Measurements from ENCODE around the gene PRKAB1.

PRKAB1 gene

DNA sequence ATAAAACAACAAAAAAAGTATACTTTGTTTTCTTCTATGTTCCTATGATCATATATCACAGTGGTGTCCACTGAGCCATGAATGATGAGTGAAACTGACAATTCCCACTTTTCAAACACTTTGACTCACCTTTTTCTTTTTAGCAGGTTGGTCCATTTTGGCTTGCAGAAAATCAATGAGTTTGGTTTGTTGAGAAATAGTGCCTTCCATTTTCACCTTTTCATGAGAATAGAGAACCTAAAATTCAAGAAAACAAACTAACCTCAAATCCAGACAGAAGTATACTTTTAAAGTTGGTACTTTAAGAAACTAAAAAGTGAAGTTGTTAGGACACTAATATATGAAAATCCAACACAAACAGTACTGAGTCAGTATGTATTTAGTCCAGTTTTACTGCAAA is 52.4 kb downstream of the PRKAB1 start:
- ChIA-PET CTCF (no interaction called here), POLR2A (no interaction called here)
- Histone ChIP-seq H3K4me1 (ENCODE audit: control extremely low read depth in 1 of 4, control insufficient read depth in 4 of 4, insufficient read depth in 4 of 4, low read length in 3 of 4) (no peaks in the 10 kb centered on the region), H3K9me3 (ENCODE audit: control extremely low read depth in 1 of 5, control insufficient read depth in 4 of 5, insufficient read depth in 2 of 5, low read depth in 1 of 5, low read length in 4 of 5) (peaks cover 0 to 1% (median 0%) of the 10 kb centered on the region in 5 experiments), H3K36me3 (ENCODE audit: control insufficient read depth in 4 of 4, insufficient read depth in 4 of 4, low read length in 3 of 4) (peaks cover 0 to 39% (median 15%) of the 10 kb centered on the region in 4 experiments), H3K27me3 (replicated peaks in 2 of 5; ENCODE audit: control insufficient read depth in 4 of 5, insufficient read depth in 5 of 5, low read length in 4 of 5) (no peaks in the 10 kb centered on the region), H3K4me3 (ENCODE audit: control insufficient read depth in 1 of 7, extremely low read depth in 1 of 7, insufficient read depth in 4 of 7, low read depth in 2 of 7, low read length in 6 of 7) (no peak overlapping the region), H3K27ac (ENCODE audit: insufficient read depth in 1 of 2, low read depth in 1 of 2, low read length in 2 of 2, poor library complexity in 1 of 2, severe bottlenecking in 2 of 2) (no peak overlapping the region)
- DNase-seq: no peak

DNA sequence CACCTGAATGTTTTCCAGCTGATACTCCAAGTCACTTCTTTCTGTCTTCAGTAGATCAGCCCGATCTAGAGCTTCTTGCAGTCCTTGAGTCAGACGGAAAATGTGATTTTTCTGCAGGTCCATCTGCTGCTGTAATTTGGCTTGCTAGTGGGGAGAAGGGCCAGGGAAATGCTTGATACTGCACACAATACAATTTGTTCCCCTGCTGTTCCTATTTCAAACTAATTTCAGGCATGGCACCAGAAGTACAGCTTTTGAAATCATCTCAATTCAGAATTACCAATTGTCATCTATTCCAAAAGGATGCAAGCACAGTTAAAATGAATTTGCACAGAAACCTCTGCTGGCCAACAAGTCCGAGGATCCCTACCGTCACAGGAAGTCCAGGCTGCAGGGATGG is 53.4 kb downstream of the PRKAB1 start:
- WGBS (ENCODE audit: insufficient coverage): 97% methylated on average over 3 of the region's 4 CpGs
- Histone ChIP-seq H3K4me1 (ENCODE audit: control extremely low read depth in 1 of 4, control insufficient read depth in 4 of 4, insufficient read depth in 4 of 4, low read length in 3 of 4) (no peaks in the 10 kb centered on the region), H3K36me3 (ENCODE audit: control insufficient read depth in 4 of 4, insufficient read depth in 4 of 4, low read length in 3 of 4) (peaks cover 0 to 37% (median 11%) of the 10 kb centered on the region in 4 experiments), H3K4me3 (ENCODE audit: control insufficient read depth in 1 of 7, extremely low read depth in 1 of 7, insufficient read depth in 4 of 7, low read depth in 2 of 7, low read length in 6 of 7) (no peak overlapping the region), H3K27me3 (replicated peaks in 2 of 5; ENCODE audit: control insufficient read depth in 4 of 5, insufficient read depth in 5 of 5, low read length in 4 of 5) (no peaks in the 10 kb centered on the region), H3K9me3 (ENCODE audit: control extremely low read depth in 1 of 5, control insufficient read depth in 4 of 5, insufficient read depth in 2 of 5, low read depth in 1 of 5, low read length in 4 of 5) (no peaks in the 10 kb centered on the region), H3K27ac (ENCODE audit: insufficient read depth in 1 of 2, low read depth in 1 of 2, low read length in 2 of 2, poor library complexity in 1 of 2, severe bottlenecking in 2 of 2) (no peak overlapping the region)
- ChIA-PET POLR2A (no interaction called here), CTCF (no interaction called here)
- DNase-seq: no peak

DNA sequence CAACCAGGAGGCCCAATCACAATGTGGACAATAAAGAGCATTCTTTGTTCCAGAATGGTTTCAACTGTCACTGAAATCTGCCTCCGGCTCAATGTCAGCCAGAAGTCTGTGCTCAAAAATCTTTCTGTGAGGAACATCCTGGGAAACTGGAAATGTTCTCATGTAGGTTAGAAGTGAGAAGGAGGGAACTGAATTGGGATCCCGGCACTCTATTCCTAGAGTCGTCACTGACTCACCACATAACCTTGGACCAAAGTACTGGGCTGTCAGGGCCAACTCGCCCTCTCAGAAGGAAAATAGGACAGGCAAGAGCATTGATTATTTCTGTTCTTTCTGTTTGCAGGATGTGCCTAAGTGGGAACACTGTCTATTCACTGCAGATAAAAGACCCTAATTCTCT is 57.6 kb downstream of the PRKAB1 start:
- Histone ChIP-seq H3K36me3 (ENCODE audit: control insufficient read depth in 4 of 4, insufficient read depth in 4 of 4, low read length in 3 of 4) (peaks cover 0 to 36% (median 11%) of the 10 kb centered on the region in 4 experiments), H3K4me1 (ENCODE audit: control extremely low read depth in 1 of 4, control insufficient read depth in 4 of 4, insufficient read depth in 4 of 4, low read length in 3 of 4) (no peaks in the 10 kb centered on the region), H3K27ac (ENCODE audit: insufficient read depth in 1 of 2, low read depth in 1 of 2, low read length in 2 of 2, poor library complexity in 1 of 2, severe bottlenecking in 2 of 2) (no peak overlapping the region), H3K27me3 (replicated peaks in 2 of 5; ENCODE audit: control insufficient read depth in 4 of 5, insufficient read depth in 5 of 5, low read length in 4 of 5) (no peaks in the 10 kb centered on the region), H3K9me3 (ENCODE audit: control extremely low read depth in 1 of 5, control insufficient read depth in 4 of 5, insufficient read depth in 2 of 5, low read depth in 1 of 5, low read length in 4 of 5) (no peaks in the 10 kb centered on the region), H3K4me3 (ENCODE audit: control insufficient read depth in 1 of 7, extremely low read depth in 1 of 7, insufficient read depth in 4 of 7, low read depth in 2 of 7, low read length in 6 of 7) (no peak overlapping the region)
- ChIA-PET POLR2A (no interaction called here), CTCF (no interaction called here)
- whole genome bisulfite sequencing (ENCODE audit: insufficient coverage): 100% methylated on average over 4 of the region's 4 CpGs
- DNase-seq: no peak

DNA sequence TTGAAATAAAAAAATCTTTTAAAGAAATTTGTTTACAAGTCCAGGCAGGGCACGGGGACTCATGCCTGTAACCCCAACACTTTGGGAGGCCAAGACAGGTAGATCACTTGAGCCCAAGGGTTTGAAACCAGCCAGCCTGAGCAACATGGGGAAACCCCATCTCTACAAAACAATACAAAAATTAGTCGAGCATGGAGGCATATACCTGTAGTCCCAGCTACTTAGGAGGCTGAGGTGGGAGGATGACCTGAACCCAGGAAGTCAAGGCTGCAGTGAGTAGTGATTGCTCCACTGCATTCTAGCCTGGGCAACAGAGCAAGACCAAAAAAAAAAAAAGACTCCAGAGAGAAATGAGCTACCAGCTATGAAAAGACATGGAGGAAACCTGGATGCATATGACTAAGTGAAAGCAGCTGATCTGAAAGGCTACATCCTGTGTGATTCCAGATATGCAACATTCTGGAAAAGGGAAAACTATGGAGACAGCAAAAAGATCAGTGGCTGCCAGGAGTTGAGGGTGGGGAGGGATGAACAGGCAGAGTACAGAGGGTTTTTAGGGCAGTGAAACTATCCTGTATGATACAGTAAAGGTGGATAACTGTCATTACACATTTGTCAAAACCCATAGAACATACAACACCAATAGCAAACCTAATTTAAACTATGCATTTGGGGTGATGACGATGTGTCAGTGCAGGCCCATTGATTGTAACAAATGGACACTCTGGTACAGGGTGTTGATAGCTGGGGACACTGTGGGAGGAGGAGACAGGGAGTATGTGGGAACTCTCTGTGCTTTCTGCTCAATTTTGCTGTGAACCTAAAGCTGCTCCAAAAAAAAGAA is 59.9 kb downstream of the PRKAB1 start:
- H3K9me3 ChIP-seq (ENCODE audit: control extremely low read depth in 1 of 5, control insufficient read depth in 4 of 5, insufficient read depth in 2 of 5, low read depth in 1 of 5, low read length in 4 of 5): no peaks in the 10 kb centered on the region
- H3K4me1 ChIP-seq (ENCODE audit: control extremely low read depth in 1 of 4, control insufficient read depth in 4 of 4, insufficient read depth in 4 of 4, low read length in 3 of 4): no peaks in the 10 kb centered on the region
- WGBS (ENCODE audit: insufficient coverage): 100% methylated on average over 1 of the region's 3 CpGs
- H3K4me3 ChIP-seq (ENCODE audit: control insufficient read depth in 1 of 7, extremely low read depth in 1 of 7, insufficient read depth in 4 of 7, low read depth in 2 of 7, low read length in 6 of 7): no peak overlapping the region
- peaks cover 0 to 33% (median 15%) of the 10 kb centered on the region in 4 experiments for H3K36me3 ChIP-seq (ENCODE audit: control insufficient read depth in 4 of 4, insufficient read depth in 4 of 4, low read length in 3 of 4)
- no peak overlapping the region for H3K27ac ChIP-seq (ENCODE audit: insufficient read depth in 1 of 2, low read depth in 1 of 2, low read length in 2 of 2, poor library complexity in 1 of 2, severe bottlenecking in 2 of 2)
- CTCF ChIA-PET: interaction anchor here (0.6 to 1.1 kb wide), 2 partner anchors 28 to 84 kb away, joined by 3 read pairs; no protein-coding TSS in a partner anchor
- DNase-seq: no peak
- H3K27me3 ChIP-seq (replicated peaks in 2 of 5; ENCODE audit: control insufficient read depth in 4 of 5, insufficient read depth in 5 of 5, low read length in 4 of 5): no peaks in the 10 kb centered on the region
- POLR2A ChIA-PET: no interaction called here

DNA sequence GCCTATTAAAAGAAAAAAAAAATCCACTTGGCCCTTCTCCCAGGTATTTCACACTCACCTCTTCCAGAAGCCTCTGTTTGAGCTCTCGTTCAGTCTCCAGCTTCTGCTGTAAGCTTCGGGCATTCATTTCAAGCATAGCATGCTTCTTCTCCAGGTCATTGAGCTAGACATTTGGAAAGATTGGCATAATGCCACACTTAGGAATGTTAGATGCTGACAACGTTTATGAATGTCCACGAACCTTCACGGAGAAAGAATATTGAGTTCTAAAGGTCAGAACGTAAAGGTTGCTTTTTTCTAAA is 60.5 kb downstream of the PRKAB1 start:
- no peak for DNase-seq
- H3K4me1 ChIP-seq (ENCODE audit: control extremely low read depth in 1 of 4, control insufficient read depth in 4 of 4, insufficient read depth in 4 of 4, low read length in 3 of 4): no peaks in the 10 kb centered on the region
- H3K9me3 ChIP-seq (ENCODE audit: control extremely low read depth in 1 of 5, control insufficient read depth in 4 of 5, insufficient read depth in 2 of 5, low read depth in 1 of 5, low read length in 4 of 5): no peaks in the 10 kb centered on the region
- ChIA-PET POLR2A (no interaction called here), CTCF (interaction anchor here (0.6 kb wide), 1 partner anchor 84 kb away, joined by 3 read pairs; no protein-coding TSS in a partner anchor)
- peaks cover 0 to 35% (median 18%) of the 10 kb centered on the region in 4 experiments for H3K36me3 ChIP-seq (ENCODE audit: control insufficient read depth in 4 of 4, insufficient read depth in 4 of 4, low read length in 3 of 4)
- H3K27me3 ChIP-seq (replicated peaks in 2 of 5; ENCODE audit: control insufficient read depth in 4 of 5, insufficient read depth in 5 of 5, low read length in 4 of 5): no peaks in the 10 kb centered on the region
- H3K27ac ChIP-seq (ENCODE audit: insufficient read depth in 1 of 2, low read depth in 1 of 2, low read length in 2 of 2, poor library complexity in 1 of 2, severe bottlenecking in 2 of 2): no peak overlapping the region
- 96% methylated on average over 5 of the region's 6 CpGs for WGBS (ENCODE audit: insufficient coverage)
- H3K4me3 ChIP-seq (ENCODE audit: control insufficient read depth in 1 of 7, extremely low read depth in 1 of 7, insufficient read depth in 4 of 7, low read depth in 2 of 7, low read length in 6 of 7): no peak overlapping the region

DNA sequence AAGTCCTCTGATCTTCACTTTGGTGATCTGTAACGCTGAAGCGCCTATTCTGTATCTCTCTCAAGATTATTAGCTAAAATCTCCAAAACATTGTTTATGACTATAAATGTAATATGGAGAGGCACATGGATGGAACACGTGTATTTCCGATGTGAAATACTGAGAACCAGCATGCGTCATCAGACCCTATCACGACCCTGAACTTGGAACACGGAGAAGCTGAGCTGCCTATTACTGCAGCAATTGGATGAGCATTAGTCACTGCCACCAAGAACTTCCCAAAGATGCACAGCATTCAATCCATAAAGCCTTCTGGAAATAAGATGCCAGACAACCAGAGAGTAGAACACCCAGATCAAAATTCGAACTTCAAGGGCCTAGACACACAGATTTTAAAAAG is 61.9 kb downstream of the PRKAB1 start:
- H3K27ac ChIP-seq (ENCODE audit: insufficient read depth in 1 of 2, low read depth in 1 of 2, low read length in 2 of 2, poor library complexity in 1 of 2, severe bottlenecking in 2 of 2): no peak overlapping the region
- H3K4me3 ChIP-seq (ENCODE audit: control insufficient read depth in 1 of 7, extremely low read depth in 1 of 7, insufficient read depth in 4 of 7, low read depth in 2 of 7, low read length in 6 of 7): no peak overlapping the region
- ChIA-PET CTCF (no interaction called here), POLR2A (no interaction called here)
- no peaks in the 10 kb centered on the region for H3K9me3 ChIP-seq (ENCODE audit: control extremely low read depth in 1 of 5, control insufficient read depth in 4 of 5, insufficient read depth in 2 of 5, low read depth in 1 of 5, low read length in 4 of 5)
- DNase-seq: no peak
- no peaks in the 10 kb centered on the region for H3K4me1 ChIP-seq (ENCODE audit: control extremely low read depth in 1 of 4, control insufficient read depth in 4 of 4, insufficient read depth in 4 of 4, low read length in 3 of 4)
- peaks cover 0 to 47% (median 31%) of the 10 kb centered on the region in 4 experiments for H3K36me3 ChIP-seq (ENCODE audit: control insufficient read depth in 4 of 4, insufficient read depth in 4 of 4, low read length in 3 of 4)
- H3K27me3 ChIP-seq (replicated peaks in 2 of 5; ENCODE audit: control insufficient read depth in 4 of 5, insufficient read depth in 5 of 5, low read length in 4 of 5): no peaks in the 10 kb centered on the region
- 96% methylated on average over 6 of the region's 8 CpGs for WGBS (ENCODE audit: insufficient coverage)

DNA sequence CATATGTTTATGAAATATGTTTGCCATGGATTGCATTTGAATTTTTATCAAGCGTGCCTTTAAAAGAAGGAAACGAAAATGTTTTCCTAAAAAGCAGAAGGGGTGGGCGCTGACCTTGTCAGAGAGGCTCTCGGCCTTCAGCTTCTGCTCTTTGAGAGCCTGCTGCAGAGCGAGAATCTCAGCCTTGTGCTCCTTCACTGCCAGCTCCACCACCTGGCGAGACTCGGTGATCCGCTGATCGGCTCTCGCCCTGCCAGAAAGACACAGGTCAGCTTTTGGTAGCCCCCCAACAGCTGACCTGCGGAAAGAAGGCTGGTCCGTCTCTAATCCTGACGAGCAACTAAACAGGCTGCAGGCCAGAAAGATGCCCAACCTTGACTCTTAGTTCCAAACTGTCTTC is 62.4 kb downstream of the PRKAB1 start:
- 96% methylated on average over 13 of the region's 13 CpGs for WGBS (ENCODE audit: insufficient coverage)
- H3K27me3 ChIP-seq (replicated peaks in 2 of 5; ENCODE audit: control insufficient read depth in 4 of 5, insufficient read depth in 5 of 5, low read length in 4 of 5): no peaks in the 10 kb centered on the region
- no peak overlapping the region for H3K27ac ChIP-seq (ENCODE audit: insufficient read depth in 1 of 2, low read depth in 1 of 2, low read length in 2 of 2, poor library complexity in 1 of 2, severe bottlenecking in 2 of 2)
- H3K9me3 ChIP-seq (ENCODE audit: control extremely low read depth in 1 of 5, control insufficient read depth in 4 of 5, insufficient read depth in 2 of 5, low read depth in 1 of 5, low read length in 4 of 5): no peaks in the 10 kb centered on the region
- H3K4me3 ChIP-seq (ENCODE audit: control insufficient read depth in 1 of 7, extremely low read depth in 1 of 7, insufficient read depth in 4 of 7, low read depth in 2 of 7, low read length in 6 of 7): no peak overlapping the region
- H3K36me3 ChIP-seq (ENCODE audit: control insufficient read depth in 4 of 4, insufficient read depth in 4 of 4, low read length in 3 of 4): peaks cover 0 to 52% (median 32%) of the 10 kb centered on the region in 4 experiments
- CTCF ChIA-PET: no interaction called here
- H3K4me1 ChIP-seq (ENCODE audit: control extremely low read depth in 1 of 4, control insufficient read depth in 4 of 4, insufficient read depth in 4 of 4, low read length in 3 of 4): no peaks in the 10 kb centered on the region
- POLR2A ChIA-PET: no interaction called here
- DNase-seq: no peak

Measured in common myeloid progenitor, CD34-positive (primary cell).